ENCODE measurements around the gene CDCP1. TPM values are rescaled to one million over a fixed set of nuclear protein-coding genes. Genes with fewer than 3 reads are reported as not detected.

Gene CDCP1
- total RNA-seq, 4 donors from 2014 or later, result 41.6 to 64.6 (median 53.4) TPM

- Histone ChIP-seq H3K4me3 (no peak overlapping the region), H3K27ac (peak overlapping the region in 2 of 4 donors; percentile 5 to 39), H3K27me3 (no peaks in the 10 kb centered on the region), H3K36me3 (no peaks in the 10 kb centered on the region), H3K9me3 (no peaks in the 10 kb centered on the region), H3K4me1 (peaks cover 7 to 42% (median 31%) of the 10 kb centered on the region in 4 donors)
- in situ Hi-C loops (cut with MboI; ENCODE audit: low pct_ligation_motif_present in 1 of 4, low pct_unique_long_range_greater_than_20kb in 1 of 4, low sequenced_read_pairs in 3 of 4) (no loop called here), intact Hi-C loops (cut with DNase I; ENCODE audit: low total_unique reads) (no loop called here)
- no peak for TF ChIP-seq EP300 (IDR thresholded peaks at IDR 0.05; ENCODE audit: low read depth)
- no peak for TF ChIP-seq CTCF (IDR thresholded peaks at IDR 0.05)
- no peak for TF ChIP-seq POLR2A (IDR thresholded peaks at IDR 0.05)
- TF ChIP-seq POLR2AphosphoS5 (IDR thresholded peaks at IDR 0.05), result no peak
- DNase-seq, result no peak
- WGBS, 2 donors (ENCODE audit: low coverage in 1 of 2), result 48 to 56% methylated on average over 3 to 13 of the region's 13 CpGs
Observed at GRCh38 chr3:45178183-45179023, 32.2 kb upstream of the CDCP1 start.

DNA sequence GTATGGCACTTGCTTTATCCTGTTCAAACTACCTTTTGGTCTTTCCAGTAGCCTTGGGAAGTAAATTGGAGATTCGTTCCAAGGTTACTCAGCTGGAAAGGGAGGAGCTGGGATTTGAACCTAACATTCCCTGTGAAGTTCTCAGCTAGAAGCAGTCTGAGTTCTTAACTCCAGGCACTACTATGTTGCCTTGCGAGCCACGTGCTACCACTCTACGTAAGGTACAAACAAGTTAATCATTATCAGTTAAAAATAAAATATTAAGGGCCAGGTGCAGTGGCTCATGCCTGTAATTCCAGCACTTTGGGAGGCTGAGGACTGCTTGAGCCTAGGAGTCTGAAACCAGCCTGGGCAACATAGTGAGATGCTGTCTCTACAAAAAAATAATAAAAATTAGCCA is 30.7 kb upstream of the CDCP1 start:
- in situ Hi-C loops (cut with MboI; ENCODE audit: low pct_ligation_motif_present in 1 of 4, low pct_unique_long_range_greater_than_20kb in 1 of 4, low sequenced_read_pairs in 3 of 4), result no loop called here
- intact Hi-C loops (cut with DNase I; ENCODE audit: low total_unique reads), result no loop called here
- Histone ChIP-seq H3K27ac (no peak overlapping the region), H3K36me3 (no peaks in the 10 kb centered on the region), H3K4me1 (peaks cover 0 to 27% (median 21%) of the 10 kb centered on the region in 4 donors), H3K27me3 (no peaks in the 10 kb centered on the region), H3K9me3 (no peaks in the 10 kb centered on the region), H3K4me3 (no peak overlapping the region)
- no peak for DNase-seq
- WGBS, 2 donors (ENCODE audit: low coverage in 1 of 2), result 47 to 59% methylated on average over 3 to 4 of the region's 4 CpGs
- no peak for TF ChIP-seq CTCF (IDR thresholded peaks at IDR 0.05)
- no peak for TF ChIP-seq EP300 (IDR thresholded peaks at IDR 0.05; ENCODE audit: low read depth)
- no peak for TF ChIP-seq POLR2AphosphoS5 (IDR thresholded peaks at IDR 0.05)
- no peak for TF ChIP-seq POLR2A (IDR thresholded peaks at IDR 0.05)

DNA sequence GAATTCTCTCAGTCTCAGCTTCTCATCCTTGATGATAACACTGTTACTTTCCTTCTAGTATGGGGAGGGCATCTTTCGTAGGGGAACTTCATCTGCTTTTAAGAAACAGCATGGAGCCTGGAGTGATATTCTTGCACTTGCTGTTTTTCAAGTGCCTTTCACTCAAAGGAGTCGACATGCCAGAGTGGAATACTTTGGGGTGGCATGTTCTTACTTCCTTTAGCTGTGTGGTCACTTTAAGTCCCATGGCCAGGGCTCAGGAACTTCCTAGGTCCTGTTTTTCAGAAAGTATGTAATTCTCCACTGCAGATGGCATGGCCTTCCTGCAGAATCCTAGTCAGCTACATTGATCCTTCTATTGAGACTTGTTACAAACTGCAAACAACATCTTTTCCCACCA is 28.1 kb upstream of the CDCP1 start:
- DNase-seq, result no peak
- 59% methylated on average over 2 of the region's 2 CpGs; no CpG with 5 or more reads in 1 of the 2 donors for WGBS, 2 donors (ENCODE audit: low coverage in 1 of 2)
- H3K9me3 ChIP-seq, result no peaks in the 10 kb centered on the region
- no peaks in the 10 kb centered on the region for H3K36me3 ChIP-seq
- no peak overlapping the region for H3K4me3 ChIP-seq
- TF ChIP-seq CTCF (IDR thresholded peaks at IDR 0.05) (no peak), POLR2AphosphoS5 (IDR thresholded peaks at IDR 0.05) (no peak), EP300 (IDR thresholded peaks at IDR 0.05; ENCODE audit: low read depth) (no peak), POLR2A (IDR thresholded peaks at IDR 0.05) (no peak)
- H3K4me1 ChIP-seq, result peaks cover 7 to 22% (median 12%) of the 10 kb centered on the region in 4 donors
- H3K27me3 ChIP-seq, result no peaks in the 10 kb centered on the region
- in situ Hi-C loops (cut with MboI; ENCODE audit: low pct_ligation_motif_present in 1 of 4, low pct_unique_long_range_greater_than_20kb in 1 of 4, low sequenced_read_pairs in 3 of 4) (no loop called here), intact Hi-C loops (cut with DNase I; ENCODE audit: low total_unique reads) (no loop called here)
- no peak overlapping the region for H3K27ac ChIP-seq

GRCh38 chr3:45173776-45174175 is 27.6 kb upstream of the CDCP1 start:
- no peak for DNase-seq

More at GRCh38 chr3:45173776-45174175, 27.6 kb upstream of the CDCP1 start:
- Histone ChIP-seq H3K36me3 (no peaks in the 10 kb centered on the region), H3K27ac (no peak overlapping the region), H3K4me1 (peaks cover 7 to 18% (median 8%) of the 10 kb centered on the region in 4 donors), H3K4me3 (no peak overlapping the region), H3K9me3 (no peaks in the 10 kb centered on the region), H3K27me3 (no peaks in the 10 kb centered on the region)
- TF ChIP-seq POLR2AphosphoS5 (IDR thresholded peaks at IDR 0.05) (no peak), CTCF (IDR thresholded peaks at IDR 0.05) (no peak), POLR2A (IDR thresholded peaks at IDR 0.05) (no peak), EP300 (IDR thresholded peaks at IDR 0.05; ENCODE audit: low read depth) (no peak)
- 73 to 77% methylated on average over 1 of the region's 1 CpG for WGBS, 2 donors (ENCODE audit: low coverage in 1 of 2)
- intact Hi-C loops (cut with DNase I; ENCODE audit: low total_unique reads) (no loop called here), in situ Hi-C loops (cut with MboI; ENCODE audit: low pct_ligation_motif_present in 1 of 4, low pct_unique_long_range_greater_than_20kb in 1 of 4, low sequenced_read_pairs in 3 of 4) (no loop called here)

All from transverse colon (tissue), 4 donors.